Neural progenitor cell (in vitro differentiated cells): Measurements from ENCODE around the gene TBCD. TPM values are rescaled to one million over a fixed set of nuclear protein-coding genes. Genes with fewer than 3 reads are reported as not detected.
A peak's percentile ranks its signal among the peaks of the same experiment; 100 is the strongest.

Experiments used
- DNase-seq: peaks from one replicate; pipeline ENCODE4 v3.0.0-alpha.2; 2016; ENCODE audit warnings: low spot score
- H2AFZ ChIP-seq: fragments of 200-600 bp; sonication (generic); replicated peaks from 2 replicates; pipeline ENCODE4 v1.6.1; 2016; ENCODE audit warnings: antibody characterized with exemption
- H3F3A ChIP-seq: fragments of 200-600 bp; sonication (generic); 2 replicates; pipeline ENCODE4 v1.6.1; 2016; ENCODE audit warnings: antibody characterized with exemption, low read depth
- H3K27ac ChIP-seq: fragments of 200-600 bp; sonication (generic); 2 replicates; pipeline ENCODE4 v1.5.1; 2016; ENCODE audit warnings: mild to moderate bottlenecking
- H3K27me3 ChIP-seq: fragments of 200-600 bp; sonication (generic); 2 replicates; pipeline ENCODE4 v1.6.1; 2016; ENCODE audit warnings: mild to moderate bottlenecking, moderate library complexity
- H3K36me3 ChIP-seq: fragments of 200-600 bp; sonication (generic); 2 replicates; pipeline ENCODE4 v1.5.1; 2016
- H3K4me1 ChIP-seq: fragments of 200-600 bp; sonication (generic); 2 replicates; pipeline ENCODE4 v1.6.1; 2016; ENCODE audit warnings: mixed run types
- H3K4me2 ChIP-seq: fragments of 200-600 bp; sonication (generic); 2 replicates; pipeline ENCODE4 v1.6.1; 2016
- H3K4me3 ChIP-seq: fragments of 200-600 bp; sonication (generic); 2 replicates; pipeline ENCODE4 v1.5.1; 2016
- H3K79me2 ChIP-seq: fragments of 200-600 bp; sonication (generic); 2 replicates; pipeline ENCODE4 v1.6.1; 2016; ENCODE audit warnings: low read depth
- H3K9ac ChIP-seq: fragments of 200-600 bp; sonication (generic); 2 replicates; pipeline ENCODE4 v1.6.1; 2016
- H3K9me3 ChIP-seq: fragments of 200-600 bp; sonication (generic); 2 replicates; pipeline ENCODE4 v1.5.1; 2016; ENCODE audit warnings: low read depth
- H4K20me1 ChIP-seq: fragments of 200-600 bp; sonication (generic); 2 replicates; pipeline ENCODE4 v1.6.1; 2016; ENCODE audit warnings: low read depth
- H3K27ac Mint-ChIP-seq: 3 replicates; pipeline ENCODE4 v1.8.0; 2021; ENCODE audit warnings: mixed read lengths
- H3K27me3 Mint-ChIP-seq: 2 replicates; pipeline ENCODE4 v1.8.0; 2022; ENCODE audit warnings: low read depth, mild to moderate bottlenecking, inconsistent platforms, moderate library complexity, mixed read lengths; ENCODE audit not compliant: insufficient read depth
- H3K36me3 Mint-ChIP-seq: 3 replicates; pipeline ENCODE4 v1.8.0; 2021; ENCODE audit warnings: mixed read lengths
- H3K4me1 Mint-ChIP-seq: 3 replicates; pipeline ENCODE4 v1.8.0; 2021; ENCODE audit warnings: mixed read lengths
- H3K4me3 Mint-ChIP-seq: 3 replicates; pipeline ENCODE4 v1.8.0; 2021; ENCODE audit warnings: mild to moderate bottlenecking, moderate library complexity, mixed read lengths
- H3K9me3 Mint-ChIP-seq: 3 replicates; pipeline ENCODE4 v1.8.0; 2020; ENCODE audit warnings: mixed read lengths
- EZH2 ChIP-seq: fragments of 200-600 bp; sonication (generic); IDR thresholded peaks from 2 replicates; pipeline ENCODE4 v1.6.1; 2017; ENCODE audit warnings: antibody characterized with exemption, mild to moderate bottlenecking, moderate library complexity
- EZH2phosphoT487 ChIP-seq: fragments of 200-600 bp; sonication (generic); IDR thresholded peaks from 2 replicates; pipeline ENCODE4 v1.6.1; 2017; ENCODE audit warnings: antibody characterized with exemption
- total RNA-seq: library from RNA; depleted of rRNA; stranded (reverse); fragments of >200 nt; gene quantifications from 2 replicates; pipeline ENCODE4 v1.2.3, GENCODE V29; 2015; ENCODE audit warnings: low replicate concordance
- TF ChIP-seq, protein P1 (sequence below): fragments of 200-600 bp; sonication (generic); IDR thresholded peaks from 2 replicates; pipeline ENCODE4 v1.5.1; 2017; ENCODE audit warnings: antibody characterized with exemption, mild to moderate bottlenecking

TBCD gene
- total RNA-seq, 1 donor from 2014 or later = 76.4 TPM

- peaks cover 20% of the 10 kb centered on the region for H3K36me3 Mint-ChIP-seq
- Histone ChIP-seq H3F3A (no peaks in the 10 kb centered on the region), H3K4me2 (no peak overlapping the region), H3K36me3 (no peaks in the 10 kb centered on the region), H3K79me2 (no peaks in the 10 kb centered on the region), H2AFZ (no peak overlapping the region), H3K9me3 (no peaks in the 10 kb centered on the region), H3K9ac (no peak overlapping the region), H3K4me3 (no peak overlapping the region), H3K27me3 (no peaks in the 10 kb centered on the region), H3K4me1 (no peaks in the 10 kb centered on the region), H3K27ac (no peak overlapping the region), H4K20me1 (no peaks in the 10 kb centered on the region)
- no peak for TF ChIP-seq EZH2phosphoT487
- no peak for TF ChIP-seq EZH2
- TF ChIP-seq, protein P1, sequence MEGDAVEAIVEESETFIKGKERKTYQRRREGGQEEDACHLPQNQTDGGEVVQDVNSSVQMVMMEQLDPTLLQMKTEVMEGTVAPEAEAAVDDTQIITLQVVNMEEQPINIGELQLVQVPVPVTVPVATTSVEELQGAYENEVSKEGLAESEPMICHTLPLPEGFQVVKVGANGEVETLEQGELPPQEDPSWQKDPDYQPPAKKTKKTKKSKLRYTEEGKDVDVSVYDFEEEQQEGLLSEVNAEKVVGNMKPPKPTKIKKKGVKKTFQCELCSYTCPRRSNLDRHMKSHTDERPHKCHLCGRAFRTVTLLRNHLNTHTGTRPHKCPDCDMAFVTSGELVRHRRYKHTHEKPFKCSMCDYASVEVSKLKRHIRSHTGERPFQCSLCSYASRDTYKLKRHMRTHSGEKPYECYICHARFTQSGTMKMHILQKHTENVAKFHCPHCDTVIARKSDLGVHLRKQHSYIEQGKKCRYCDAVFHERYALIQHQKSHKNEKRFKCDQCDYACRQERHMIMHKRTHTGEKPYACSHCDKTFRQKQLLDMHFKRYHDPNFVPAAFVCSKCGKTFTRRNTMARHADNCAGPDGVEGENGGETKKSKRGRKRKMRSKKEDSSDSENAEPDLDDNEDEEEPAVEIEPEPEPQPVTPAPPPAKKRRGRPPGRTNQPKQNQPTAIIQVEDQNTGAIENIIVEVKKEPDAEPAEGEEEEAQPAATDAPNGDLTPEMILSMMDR = no peak
- DNase-seq = no peak
- H3K27me3 Mint-ChIP-seq = no peaks in the 10 kb centered on the region
- no peak overlapping the region for H3K4me3 Mint-ChIP-seq
- H3K4me1 Mint-ChIP-seq = no peaks in the 10 kb centered on the region
- H3K27ac Mint-ChIP-seq = no peak overlapping the region
- no peaks in the 10 kb centered on the region for H3K9me3 Mint-ChIP-seq
Observed at GRCh38 chr17:82925336-82925735, 173.5 kb downstream of the TBCD start.

- H3K4me1 ChIP-seq = no peaks in the 10 kb centered on the region
- no peak overlapping the region for H3K4me2 ChIP-seq
- no peaks in the 10 kb centered on the region for H3K9me3 Mint-ChIP-seq
- no peaks in the 10 kb centered on the region for H3K79me2 ChIP-seq
- no peak overlapping the region for H3K4me3 Mint-ChIP-seq
- no peak overlapping the region for H3K9ac ChIP-seq
- H3K27ac Mint-ChIP-seq = peak overlapping the region; percentile 35
- DNase-seq = no peak
- H2AFZ ChIP-seq = no peak overlapping the region
- H3K9me3 ChIP-seq = no peaks in the 10 kb centered on the region
- no peaks in the 10 kb centered on the region for H3K27me3 ChIP-seq
- peaks cover 2% of the 10 kb centered on the region for H3K27me3 Mint-ChIP-seq
- no peaks in the 10 kb centered on the region for H3K4me1 Mint-ChIP-seq
- TF ChIP-seq, protein P1 = no peak
- TF ChIP-seq EZH2phosphoT487 (no peak), EZH2 (no peak)
- no peak overlapping the region for H3K4me3 ChIP-seq
- H3K27ac ChIP-seq = no peak overlapping the region
- H4K20me1 ChIP-seq = no peaks in the 10 kb centered on the region
- H3K36me3 Mint-ChIP-seq = peaks cover 20% of the 10 kb centered on the region
- H3K36me3 ChIP-seq = no peaks in the 10 kb centered on the region
- H3F3A ChIP-seq = no peaks in the 10 kb centered on the region
Observed at GRCh38 chr17:82926081-82926480, 174.2 kb downstream of the TBCD start.

GRCh38 chr17:82926716-82927115 lies 174.9 kb downstream of the TBCD start:
- Histone ChIP-seq H4K20me1 (no peaks in the 10 kb centered on the region), H3F3A (no peaks in the 10 kb centered on the region), H3K79me2 (no peaks in the 10 kb centered on the region), H3K9ac (no peak overlapping the region), H3K4me1 (no peaks in the 10 kb centered on the region), H3K27me3 (no peaks in the 10 kb centered on the region), H3K36me3 (no peaks in the 10 kb centered on the region), H3K4me2 (no peak overlapping the region), H3K4me3 (no peak overlapping the region), H3K9me3 (no peaks in the 10 kb centered on the region), H2AFZ (no peak overlapping the region), H3K27ac (no peak overlapping the region)
- TF ChIP-seq EZH2phosphoT487 (no peak), EZH2 (no peak)
- TF ChIP-seq, protein P1 = no peak
- H3K27ac Mint-ChIP-seq = peak overlapping the region; percentile 35
- H3K36me3 Mint-ChIP-seq = peaks cover 21% of the 10 kb centered on the region
- no peaks in the 10 kb centered on the region for H3K9me3 Mint-ChIP-seq
- DNase-seq = no peak
- H3K27me3 Mint-ChIP-seq = peaks cover 2% of the 10 kb centered on the region
- no peaks in the 10 kb centered on the region for H3K4me1 Mint-ChIP-seq
- no peak overlapping the region for H3K4me3 Mint-ChIP-seq
